ENCODE measurements around the gene AZIN2. TPM values are rescaled to one million over a fixed set of nuclear protein-coding genes. Genes with fewer than 3 reads are reported as not detected.

AZIN2 gene
- total and polyA plus RNA-seq, 2 donors (not counting 3 experiments of a cell fraction or from before 2014, with no cell fraction given), result 0.91 to 1.4 TPM

DNA sequence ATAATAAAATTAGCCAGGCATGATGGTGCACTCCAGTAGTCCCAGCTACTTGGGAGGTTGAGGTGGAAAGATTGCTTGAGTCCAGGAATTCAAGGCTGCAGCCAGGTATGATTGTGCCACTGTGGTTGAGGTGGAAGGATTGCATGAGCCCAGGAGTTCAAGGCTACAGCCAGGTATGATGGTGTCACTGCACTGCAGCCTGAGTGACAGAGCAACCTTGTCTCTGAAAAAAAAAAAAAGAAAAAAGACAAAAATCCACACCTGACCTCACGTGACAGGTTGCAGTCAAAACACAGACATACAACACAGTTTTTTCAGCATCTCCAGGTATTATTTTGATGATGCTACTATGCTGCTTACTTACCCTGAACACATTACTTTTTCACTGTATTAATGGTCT lies 39.9 kb upstream of the AZIN2 start:
- Histone ChIP-seq H3K27ac (ENCODE audit: insufficient read depth, low read depth, low read length) (no peak overlapping the region), H3K9ac (replicated peaks; ENCODE audit: extremely low read depth, insufficient read depth, low read length) (no peak overlapping the region), H2AFZ (ENCODE audit: low read depth, low read length) (no peak overlapping the region), H3K27me3 (ENCODE audit: control insufficient read depth in 2 of 2, insufficient read depth in 2 of 2, low read length in 2 of 2) (no peaks in the 10 kb centered on the region), H3K4me3 (replicated peaks in 1 of 3; ENCODE audit: insufficient read depth in 1 of 3, low read depth in 1 of 3, low read length in 3 of 3) (no peak overlapping the region), H3K4me2 (ENCODE audit: insufficient read depth, low read length) (no peak overlapping the region), H3K9me3 (replicated peaks; ENCODE audit: control insufficient read depth, insufficient read depth, low read length) (no peaks in the 10 kb centered on the region), H3K4me1 (ENCODE audit: control insufficient read depth, extremely low read depth, insufficient read depth, low read length) (peaks cover 5% of the 10 kb centered on the region), H3K9me1 (replicated peaks; ENCODE audit: control insufficient read depth, extremely low read depth, insufficient read depth, low read length) (no peaks in the 10 kb centered on the region), H3K36me3 (ENCODE audit: control insufficient read depth in 2 of 2, extremely low read depth in 1 of 2, insufficient read depth in 2 of 2, low read length in 2 of 2) (no peaks in the 10 kb centered on the region), H4K20me1 (replicated peaks; ENCODE audit: control insufficient read depth, extremely low read depth, insufficient read depth, low read length) (no peaks in the 10 kb centered on the region), H3K79me2 (ENCODE audit: control insufficient read depth, insufficient read depth, low read length) (peaks cover 5% of the 10 kb centered on the region)
- dilution Hi-C loops (cut with MboI; ENCODE audit: extremely low pct_ligation_motif_present, low sequenced_read_pairs), result no loop called here
- TF ChIP-seq GATA2 (IDR thresholded peaks at IDR 0.05; ENCODE audit: insufficient read depth, insufficient read length, low read depth, low read length) (no peak), MYC (IDR thresholded peaks at IDR 0.05; ENCODE audit: low read depth, low read length) (no peak), POLR2AphosphoS5 (IDR thresholded peaks at IDR 0.05; ENCODE audit: insufficient read depth, low read depth, low read length) (no peak), EZH2 (IDR thresholded peaks at IDR 0.05; ENCODE audit: borderline replicate concordance, low read depth, low read length, severe bottlenecking) (no peak), FOS (IDR thresholded peaks at IDR 0.05; ENCODE audit: borderline replicate concordance, insufficient read depth, low read length) (no peak), JUN (IDR thresholded peaks at IDR 0.05; ENCODE audit: borderline replicate concordance, insufficient read depth, insufficient read length, low read depth) (no peak), POLR2A (IDR thresholded peaks at IDR 0.05; ENCODE audit: low read depth, low read length) (no peak)
- TF ChIP-seq, protein P1, sequence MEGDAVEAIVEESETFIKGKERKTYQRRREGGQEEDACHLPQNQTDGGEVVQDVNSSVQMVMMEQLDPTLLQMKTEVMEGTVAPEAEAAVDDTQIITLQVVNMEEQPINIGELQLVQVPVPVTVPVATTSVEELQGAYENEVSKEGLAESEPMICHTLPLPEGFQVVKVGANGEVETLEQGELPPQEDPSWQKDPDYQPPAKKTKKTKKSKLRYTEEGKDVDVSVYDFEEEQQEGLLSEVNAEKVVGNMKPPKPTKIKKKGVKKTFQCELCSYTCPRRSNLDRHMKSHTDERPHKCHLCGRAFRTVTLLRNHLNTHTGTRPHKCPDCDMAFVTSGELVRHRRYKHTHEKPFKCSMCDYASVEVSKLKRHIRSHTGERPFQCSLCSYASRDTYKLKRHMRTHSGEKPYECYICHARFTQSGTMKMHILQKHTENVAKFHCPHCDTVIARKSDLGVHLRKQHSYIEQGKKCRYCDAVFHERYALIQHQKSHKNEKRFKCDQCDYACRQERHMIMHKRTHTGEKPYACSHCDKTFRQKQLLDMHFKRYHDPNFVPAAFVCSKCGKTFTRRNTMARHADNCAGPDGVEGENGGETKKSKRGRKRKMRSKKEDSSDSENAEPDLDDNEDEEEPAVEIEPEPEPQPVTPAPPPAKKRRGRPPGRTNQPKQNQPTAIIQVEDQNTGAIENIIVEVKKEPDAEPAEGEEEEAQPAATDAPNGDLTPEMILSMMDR (IDR thresholded peaks at IDR 0.05; ENCODE audit: extremely low read depth in 1 of 2, insufficient read depth in 1 of 2, low read depth in 1 of 2, low read length in 2 of 2), result no peak
- TF ChIP-seq, protein P2, sequence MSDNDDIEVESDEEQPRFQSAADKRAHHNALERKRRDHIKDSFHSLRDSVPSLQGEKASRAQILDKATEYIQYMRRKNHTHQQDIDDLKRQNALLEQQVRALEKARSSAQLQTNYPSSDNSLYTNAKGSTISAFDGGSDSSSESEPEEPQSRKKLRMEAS (IDR thresholded peaks at IDR 0.05; ENCODE audit: insufficient read depth, insufficient read length), result no peak
- CTCF ChIA-PET, result no interaction called here
- BruUV-seq (replicated peaks), result no TSS peak
- DNase-seq (ENCODE audit: low read depth, low spot score) (no peak), FAIRE-seq (no peak)
- intact Hi-C loops (cut with micrococcal nuclease), result no loop called here
- POLR2A ChIA-PET, result no interaction called here
